GM23338 (cell line): ENCODE results near the gene CDHR2. TPM values are rescaled to one million over a fixed set of nuclear protein-coding genes. Genes with fewer than 3 reads are reported as not detected.

Experiments used
- ATAC-seq: fragments of 200-7000 bp; cut with Tn5 transposase; 3 replicates; pipeline ENCODE4 v1.9.1; 2020
- DNase-seq: peaks from one replicate; pipeline ENCODE4 v3.0.0-alpha.2; 2015; ENCODE audit warnings: low spot score
- H2AFZ ChIP-seq: fragments of 200-600 bp; sonication (generic); 2 replicates; pipeline ENCODE4 v1.8.0; 2016; ENCODE audit warnings: antibody characterized with exemption, mild to moderate bottlenecking, moderate library complexity
- H3F3A ChIP-seq: fragments of 200-600 bp; sonication (generic); replicated peaks from 2 replicates; pipeline ENCODE4 v1.8.0; 2017; ENCODE audit warnings: antibody characterized with exemption, mixed run types, low read depth
- H3K27ac ChIP-seq: fragments of 200-600 bp; sonication (generic); 2 replicates; pipeline ENCODE4 v1.6.1; 2016; ENCODE audit warnings: low read depth
- H3K27me3 ChIP-seq: fragments of 200-600 bp; sonication (generic); 2 replicates; pipeline ENCODE4 v1.8.0; 2016; ENCODE audit warnings: mild to moderate bottlenecking, mixed run types, moderate library complexity; ENCODE audit not compliant: insufficient read depth
- H3K36me3 ChIP-seq: fragments of 200-600 bp; sonication (generic); 2 replicates; pipeline ENCODE4 v1.8.0; 2016; ENCODE audit warnings: mild to moderate bottlenecking; ENCODE audit not compliant: insufficient read depth
- H3K4me1 ChIP-seq: fragments of 200-600 bp; sonication (generic); 2 replicates; pipeline ENCODE4 v1.8.0; 2016; ENCODE audit warnings: mild to moderate bottlenecking, moderate library complexity; ENCODE audit not compliant: insufficient read depth
- H3K4me2 ChIP-seq: fragments of 200-600 bp; sonication (generic); 2 replicates; pipeline ENCODE4 v1.7.1; 2017; ENCODE audit warnings: mixed run types
- H3K4me3 ChIP-seq: fragments of 200-600 bp; sonication (generic); 2 replicates; pipeline ENCODE4 v1.6.1; 2016; ENCODE audit warnings: mixed run types
- H3K79me2 ChIP-seq: fragments of 200-600 bp; sonication (generic); replicated peaks from 2 replicates; pipeline ENCODE4 v1.8.0; 2017; ENCODE audit warnings: mild to moderate bottlenecking; ENCODE audit not compliant: insufficient read depth
- H3K9me2 ChIP-seq: fragments of 200-600 bp; sonication (generic); 2 replicates; pipeline ENCODE4 v1.8.0; 2017; ENCODE audit not compliant: insufficient read depth
- H4K20me1 ChIP-seq: fragments of 200-600 bp; sonication (generic); replicated peaks from 2 replicates; pipeline ENCODE4 v1.8.0; 2017; ENCODE audit warnings: mild to moderate bottlenecking; ENCODE audit not compliant: insufficient read depth
- H3K27ac Mint-ChIP-seq: 2 replicates; pipeline ENCODE4 v1.8.0; 2020; ENCODE audit warnings: inconsistent platforms, mild to moderate bottlenecking, moderate library complexity, mixed read lengths
- H3K27me3 Mint-ChIP-seq: 3 replicates; pipeline ENCODE4 v1.8.0; 2022; ENCODE audit warnings: low read depth, mild to moderate bottlenecking, moderate library complexity, mixed read lengths, inconsistent platforms; ENCODE audit not compliant: insufficient read depth, poor library complexity
- H3K36me3 Mint-ChIP-seq: 3 replicates; pipeline ENCODE4 v1.8.0; 2021; ENCODE audit warnings: low read depth, mild to moderate bottlenecking, inconsistent platforms, moderate library complexity, mixed read lengths
- H3K4me1 Mint-ChIP-seq: 3 replicates; pipeline ENCODE4 v1.8.0; 2020; ENCODE audit warnings: mild to moderate bottlenecking, inconsistent platforms, mixed read lengths
- H3K4me3 Mint-ChIP-seq: 3 replicates; pipeline ENCODE4 v1.8.0; 2021; ENCODE audit warnings: moderate library complexity, mild to moderate bottlenecking, inconsistent platforms, mixed read lengths
- H3K9me3 Mint-ChIP-seq: 3 replicates; pipeline ENCODE4 v1.8.0; 2020; ENCODE audit warnings: moderate library complexity, mild to moderate bottlenecking, inconsistent platforms, mixed read lengths
- CREB1 ChIP-seq: fragments of 250-450 bp; sonication (Bioruptor Pico); IDR thresholded peaks from 2 replicates; pipeline ENCODE4 v1.5.0; 2020; ENCODE audit warnings: low read depth, mild to moderate bottlenecking, moderate library complexity
- CTCF ChIP-seq, 2 experiments: fragments of 200-600 bp in 1 of 2; sonication (generic) in 1 of 2; conservative IDR thresholded peaks; 2 replicates each; pipeline versions ENCODE4 v1.5.1 to v1.6.1; 2016 to 2017; ENCODE audit warnings: antibody characterized with exemption in 2 of 2, low read depth in 2 of 2, mild to moderate bottlenecking in 2 of 2, moderate library complexity in 1 of 2
- NANOG ChIP-seq: IDR thresholded peaks from 2 replicates; pipeline ENCODE4 v1.6.1; 2016; ENCODE audit warnings: antibody characterized with exemption, borderline replicate concordance
- POLR2AphosphoS5 ChIP-seq: IDR thresholded peaks from 2 replicates; pipeline ENCODE4 v1.6.1; 2016; ENCODE audit warnings: antibody characterized with exemption, low read depth
- ZNF462 ChIP-seq: fragments of 250-450 bp; sonication (Bioruptor Pico); IDR thresholded peaks from 2 replicates; pipeline ENCODE4 v1.5.0; 2020; ENCODE audit warnings: mild to moderate bottlenecking, moderate library complexity
- polyA plus RNA-seq: library from polyadenylated mRNA; unstranded; fragments of >200 nt; fragmentation: Nextera tagmentation; extraction: Ambion mirVana; gene quantifications from 2 replicates; pipeline ENCODE4 v1.2.1, GENCODE V29; 2016
- total RNA-seq: library from RNA; depleted of rRNA; stranded (reverse); fragments of >200 nt; shearing (Covaris generic); gene quantifications from 2 replicates; pipeline ENCODE4 v1.2.3, GENCODE V29; 2014

CDHR2 gene
- total and polyA plus RNA-seq, 2 experiments from 2014 or later: not detected

- H3K36me3 ChIP-seq: no peaks in the 10 kb centered on the region
- no peak for TF ChIP-seq ZNF462 (CRISPR knock-in tag)
- no peak for TF ChIP-seq NANOG
- TF ChIP-seq CREB1 (CRISPR knock-in tag): no peak
- TF ChIP-seq POLR2AphosphoS5: 0 out of 2 replicates have a peak, but pooled peaks have one; percentile 7
- TF ChIP-seq CTCF (conservative IDR thresholded peaks at IDR 0.05; ENCODE audit: low read depth in 2 of 2): peak in 1 of 2 experiments; percentile 44; a peak in 2 of 4 replicates
- H3K9me3 Mint-ChIP-seq: no peaks in the 10 kb centered on the region
- no peaks in the 10 kb centered on the region for H3K27me3 ChIP-seq
- H2AFZ ChIP-seq: peak overlapping the region; percentile 84; the same call in 1 of the 2 replicates
- H3K9me2 ChIP-seq: no peaks in the 10 kb centered on the region
- H3K4me3 ChIP-seq: peak overlapping the region; percentile 94
- no peaks in the 10 kb centered on the region for H3K36me3 Mint-ChIP-seq
- H3K27me3 Mint-ChIP-seq: peaks cover 21% of the 10 kb centered on the region
- H3K79me2 ChIP-seq: peaks cover 5% of the 10 kb centered on the region; the same call in 1 of the 2 replicates
- ATAC-seq: peak; percentile 20
- H3K27ac Mint-ChIP-seq: peak overlapping the region; percentile 89
- H3K4me2 ChIP-seq: peak overlapping the region; percentile 96
- H3K27ac ChIP-seq: peak overlapping the region; percentile 79; the same call in 1 of the 2 replicates
- DNase-seq: peak; percentile 75
- peaks cover 49% of the 10 kb centered on the region for H3K4me1 Mint-ChIP-seq
- peaks cover 17% of the 10 kb centered on the region for H3F3A ChIP-seq
- H3K4me3 Mint-ChIP-seq: peak overlapping the region; percentile 88
- no peaks in the 10 kb centered on the region for H4K20me1 ChIP-seq
- peaks cover 28% of the 10 kb centered on the region for H3K4me1 ChIP-seq
These were observed 6.3 kb upstream of the CDHR2 start for GRCh38 chr5:176542596-176543427.
